Measurements from ENCODE around the gene TOMM6.

DNA sequence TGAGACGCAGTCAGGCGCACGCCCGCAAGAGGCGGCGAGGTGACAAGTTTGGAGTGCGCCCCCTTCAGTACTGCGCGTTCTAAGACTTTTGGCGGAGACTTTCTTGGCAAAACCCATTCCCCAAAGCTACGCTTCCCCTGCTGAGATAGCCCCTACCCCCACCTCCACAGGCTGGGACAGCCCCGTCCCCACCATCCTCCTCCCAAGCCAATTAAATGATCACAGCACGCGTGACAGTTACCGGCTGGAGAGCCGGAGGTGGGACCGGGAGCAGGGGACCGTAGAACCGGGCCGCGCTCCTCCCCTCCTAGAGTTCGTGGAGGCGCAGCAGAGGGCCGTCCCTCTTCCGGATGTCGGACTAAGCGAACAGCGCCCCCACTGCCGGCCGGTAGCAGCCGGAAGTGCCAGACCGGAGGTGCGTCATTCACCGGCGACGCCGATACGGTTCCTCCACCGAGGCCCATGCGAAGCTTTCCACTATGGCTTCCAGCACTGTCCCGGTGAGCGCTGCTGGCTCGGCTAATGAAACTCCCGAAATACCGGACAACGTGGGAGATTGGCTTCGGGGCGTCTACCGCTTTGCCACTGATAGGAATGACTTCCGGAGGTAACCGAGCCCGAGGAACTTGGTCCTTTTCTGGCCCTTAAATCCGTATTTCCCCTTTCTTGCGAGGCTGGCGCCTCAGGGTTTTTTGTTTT lies at the start of gene TOMM6:
- TF ChIP-seq CTCF (IDR thresholded peaks at IDR 0.05) = peak; percentile 50 to 97 (median 88)
- TF ChIP-seq POLR2A (IDR thresholded peaks at IDR 0.05) = peak in 1 of 2 donors; percentile 84
- peak; percentile 98 to 99 for TF ChIP-seq POLR2AphosphoS5 (IDR thresholded peaks at IDR 0.05; ENCODE audit: insufficient read depth in 1 of 2, low read depth in 1 of 2)
